ENCODE measurements around the gene AADACL3.

Gene AADACL3

DNA sequence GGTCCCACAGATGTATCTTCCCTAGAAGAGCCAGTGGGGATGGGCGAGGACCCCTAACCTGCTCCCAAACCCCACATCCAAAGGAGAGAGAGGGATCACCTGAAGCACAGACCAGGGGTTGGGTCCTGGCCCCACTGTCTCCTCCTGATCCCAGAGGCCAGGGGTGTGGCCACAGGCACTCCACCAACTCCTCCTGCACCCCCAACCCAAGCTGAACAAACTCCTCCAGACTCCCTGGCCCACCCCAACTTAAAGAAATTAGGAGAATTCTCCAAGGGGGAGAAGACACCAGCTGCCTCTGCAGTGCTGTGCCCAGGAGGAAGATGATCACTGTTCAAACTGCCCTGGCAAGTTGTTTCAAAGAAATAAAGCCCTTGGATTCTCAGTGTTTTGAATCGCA lies 53.1 kb downstream of the AADACL3 start:
- no peak for DNase-seq (ENCODE audit: low spot score)
- TF ChIP-seq, protein P1, sequence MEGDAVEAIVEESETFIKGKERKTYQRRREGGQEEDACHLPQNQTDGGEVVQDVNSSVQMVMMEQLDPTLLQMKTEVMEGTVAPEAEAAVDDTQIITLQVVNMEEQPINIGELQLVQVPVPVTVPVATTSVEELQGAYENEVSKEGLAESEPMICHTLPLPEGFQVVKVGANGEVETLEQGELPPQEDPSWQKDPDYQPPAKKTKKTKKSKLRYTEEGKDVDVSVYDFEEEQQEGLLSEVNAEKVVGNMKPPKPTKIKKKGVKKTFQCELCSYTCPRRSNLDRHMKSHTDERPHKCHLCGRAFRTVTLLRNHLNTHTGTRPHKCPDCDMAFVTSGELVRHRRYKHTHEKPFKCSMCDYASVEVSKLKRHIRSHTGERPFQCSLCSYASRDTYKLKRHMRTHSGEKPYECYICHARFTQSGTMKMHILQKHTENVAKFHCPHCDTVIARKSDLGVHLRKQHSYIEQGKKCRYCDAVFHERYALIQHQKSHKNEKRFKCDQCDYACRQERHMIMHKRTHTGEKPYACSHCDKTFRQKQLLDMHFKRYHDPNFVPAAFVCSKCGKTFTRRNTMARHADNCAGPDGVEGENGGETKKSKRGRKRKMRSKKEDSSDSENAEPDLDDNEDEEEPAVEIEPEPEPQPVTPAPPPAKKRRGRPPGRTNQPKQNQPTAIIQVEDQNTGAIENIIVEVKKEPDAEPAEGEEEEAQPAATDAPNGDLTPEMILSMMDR (IDR thresholded peaks at IDR 0.05; ENCODE audit: extremely low read depth, missing control alignments), result no peak

DNA sequence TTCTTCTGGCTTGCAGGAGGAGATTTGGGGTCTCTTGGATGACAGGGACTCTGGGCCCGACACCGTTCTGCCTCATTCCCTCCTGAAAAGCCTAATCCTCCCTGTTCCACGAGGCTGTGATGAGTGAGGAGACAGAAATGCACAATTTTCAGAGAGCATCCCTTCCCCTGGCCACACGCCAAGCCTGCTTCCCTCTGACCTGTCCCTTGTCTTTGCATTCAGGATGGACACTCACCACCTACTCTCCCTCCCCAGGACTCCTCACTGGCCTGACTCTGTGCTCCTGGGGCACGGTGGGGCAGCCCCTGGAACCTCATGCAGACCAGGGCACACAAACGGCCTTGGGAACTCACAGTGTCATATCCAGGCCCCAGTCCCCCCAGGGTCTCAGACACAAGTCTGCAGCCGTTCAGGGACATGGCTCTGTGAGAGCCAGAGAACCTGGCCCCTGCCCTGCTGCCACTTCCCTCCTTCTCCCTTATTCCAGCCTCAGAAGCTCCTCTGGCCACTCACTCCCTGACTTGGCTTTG lies 54.1 kb downstream of the AADACL3 start:
- no peak for DNase-seq (ENCODE audit: low spot score)
- TF ChIP-seq, protein P1 (IDR thresholded peaks at IDR 0.05; ENCODE audit: extremely low read depth, missing control alignments), result no peak

DNA sequence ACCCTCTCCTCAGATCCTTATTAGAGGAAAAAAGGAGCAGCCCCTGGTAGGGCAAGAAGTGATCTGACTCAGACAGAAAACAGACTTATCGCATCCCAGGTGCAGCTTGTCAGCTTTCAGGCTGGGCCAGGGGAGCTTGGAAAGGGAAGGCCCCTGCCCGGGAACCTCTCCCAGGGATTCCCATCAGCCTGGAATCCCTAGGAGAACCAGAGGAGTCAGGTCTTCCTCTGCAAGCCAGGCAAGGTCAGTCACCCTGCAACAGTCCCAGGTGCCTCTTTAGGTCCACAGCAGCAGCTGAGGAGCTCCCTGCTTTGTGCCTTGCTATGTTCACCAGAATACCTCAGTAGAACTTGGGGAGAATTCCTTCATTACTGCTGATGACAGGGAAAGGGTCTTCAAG lies 54.7 kb downstream of the AADACL3 start:
- DNase-seq (ENCODE audit: low spot score), result no peak
- TF ChIP-seq, protein P1 (IDR thresholded peaks at IDR 0.05; ENCODE audit: extremely low read depth, missing control alignments), result no peak

DNA sequence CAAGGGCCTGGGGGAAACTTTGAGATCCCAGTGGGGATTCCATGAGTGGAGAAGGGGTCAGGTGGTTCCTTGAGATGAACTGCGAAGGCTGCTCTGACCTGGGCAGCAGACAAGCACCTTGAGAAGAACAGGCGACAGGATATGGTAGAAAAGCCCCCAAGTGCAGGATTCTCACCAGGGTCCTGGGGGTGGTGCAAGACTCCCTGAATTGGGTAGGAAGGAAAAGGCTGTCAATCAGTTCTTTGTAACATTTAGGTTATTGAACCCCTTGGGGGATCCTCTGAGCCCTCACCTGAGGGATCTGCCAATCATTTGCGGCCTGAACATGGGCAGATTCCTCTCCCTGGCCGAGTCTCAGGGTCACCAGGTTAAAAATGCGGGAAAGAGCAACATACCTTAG lies 55.3 kb downstream of the AADACL3 start:
- TF ChIP-seq, protein P1 (IDR thresholded peaks at IDR 0.05; ENCODE audit: extremely low read depth, missing control alignments), result no peak
- no peak for DNase-seq (ENCODE audit: low spot score)

GRCh38 chr1:12772520-12772919 lies 56.6 kb downstream of the AADACL3 start:
- DNase-seq (ENCODE audit: low spot score), result no peak
- TF ChIP-seq, protein P1 (IDR thresholded peaks at IDR 0.05; ENCODE audit: extremely low read depth, missing control alignments), result no peak

DNA sequence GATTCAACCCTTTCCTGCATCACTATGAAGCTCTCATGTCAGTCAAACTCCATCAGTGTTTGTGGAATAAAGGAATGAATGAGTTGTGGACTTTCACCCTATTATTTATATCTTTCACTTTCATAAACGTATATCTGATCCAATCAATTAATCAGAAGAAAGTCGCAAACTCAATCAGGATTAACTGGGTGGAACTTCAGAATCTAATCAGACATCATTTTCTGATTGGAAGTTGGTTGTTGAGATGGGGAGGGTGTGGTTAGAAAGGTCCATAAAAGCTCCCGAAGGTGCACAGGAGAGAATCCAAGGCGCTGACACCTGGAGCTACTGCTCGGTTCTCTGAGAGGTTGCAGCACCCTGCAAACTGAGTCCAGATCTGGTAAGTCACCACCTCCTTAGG lies 57.5 kb downstream of the AADACL3 start, which contains the start of gene PRAMEF12:
Gene PRAMEF12 (plus strand): TSS at position 301 of the 400 bp plus-strand sequence. CDS start 1,130 bp downstream, outside the sequence.
- TF ChIP-seq, protein P1 (IDR thresholded peaks at IDR 0.05; ENCODE audit: extremely low read depth, missing control alignments), result no peak
- DNase-seq (ENCODE audit: low spot score), result no peak

DNA sequence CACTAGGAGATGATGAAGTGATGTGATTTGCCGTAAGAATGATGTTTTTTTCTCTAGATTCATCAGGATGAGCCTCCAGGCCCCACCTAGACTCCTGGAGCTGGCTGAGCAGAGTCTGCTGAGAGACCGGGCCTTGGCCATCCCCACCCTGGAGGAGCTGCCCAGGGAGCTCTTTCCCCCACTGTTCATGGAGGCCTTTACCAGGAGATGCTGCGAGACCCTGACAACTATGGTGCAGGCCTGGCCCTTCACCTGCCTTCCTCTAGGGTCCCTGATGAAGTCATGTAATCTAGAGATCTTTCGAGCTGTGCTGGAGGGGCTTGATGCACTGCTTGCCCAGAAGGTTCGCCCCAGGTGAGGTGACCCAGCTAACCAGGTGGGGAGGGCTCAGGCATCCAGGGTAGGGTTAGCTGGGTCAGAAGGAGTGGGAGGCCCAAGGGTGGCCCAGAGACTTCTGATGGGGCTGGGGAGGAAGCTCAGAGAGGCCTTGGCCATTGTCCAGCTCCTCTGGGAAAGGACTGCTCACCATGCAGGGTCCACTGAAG lies 59.0 kb downstream of the AADACL3 start:
- DNase-seq (ENCODE audit: low spot score), result no peak
- TF ChIP-seq, protein P1 (IDR thresholded peaks at IDR 0.05; ENCODE audit: extremely low read depth, missing control alignments), result no peak

All from GM20000 (cell line).